Measurements from ENCODE around the gene FSD2.
A peak's percentile ranks its signal among the peaks of the same experiment; 100 is the strongest.

The FSD2 gene

GRCh38 chr15:82805994-82806406, at the start of gene FSD2:
TSS of gene FSD2 (minus strand) at chr15:82806069. CDS start at chr15:82787390, 18,679 bp downstream.
- TF ChIP-seq CTCF (IDR thresholded peaks at IDR 0.05; ENCODE audit: control extremely low read depth, extremely low read depth, low read depth, missing control alignments) = no peak
- DNase-seq (ENCODE audit: extremely low spot score) = peak; percentile 43
- CTCF ChIA-PET = no interaction called here
- POLR2A ChIA-PET = interaction anchor here (1.0 kb wide), 1 partner anchor 55 kb away, joined by 3 read pairs; no protein-coding TSS in a partner anchor

- POLR2A ChIA-PET = no interaction called here
- no peak for TF ChIP-seq CTCF (IDR thresholded peaks at IDR 0.05; ENCODE audit: control extremely low read depth, extremely low read depth, low read depth, missing control alignments)
- no peak for DNase-seq (ENCODE audit: extremely low spot score)
- CTCF ChIA-PET = interaction anchor here (1.3 kb wide), 1 partner anchor 11 kb away, joined by 3 read pairs; no protein-coding TSS in a partner anchor
These were observed 48.7 kb upstream of the FSD2 start for GRCh38 chr15:82854554-82854953.

- ChIA-PET CTCF (interaction anchor here (5.8 kb wide), 1 partner anchor 149 kb away, joined by 60 read pairs; no protein-coding TSS in a partner anchor), POLR2A (no interaction called here)
- no peak for DNase-seq (ENCODE audit: extremely low spot score)
- no peak for TF ChIP-seq CTCF (IDR thresholded peaks at IDR 0.05; ENCODE audit: control extremely low read depth, extremely low read depth, low read depth, missing control alignments)
These were observed 47.2 kb upstream of the FSD2 start for GRCh38 chr15:82852941-82853561.

- DNase-seq (ENCODE audit: extremely low spot score) = no peak
- no peak for TF ChIP-seq CTCF (IDR thresholded peaks at IDR 0.05; ENCODE audit: control extremely low read depth, extremely low read depth, low read depth, missing control alignments)
- CTCF ChIA-PET = interaction anchor here (0.9 to 5.8 kb wide), 3 partner anchors 9 to 150 kb away, joined by 3 to 60 read pairs (median 20); no protein-coding TSS in a partner anchor
- POLR2A ChIA-PET = no interaction called here
These were observed 46.2 kb upstream of the FSD2 start for GRCh38 chr15:82851981-82852511.

- CTCF ChIA-PET = interaction anchor here (0.9 to 5.8 kb wide), 7 partner anchors 10 to 150 kb away, joined by 3 to 60 read pairs (median 3); no protein-coding TSS in a partner anchor
- TF ChIP-seq CTCF (IDR thresholded peaks at IDR 0.05; ENCODE audit: control extremely low read depth, extremely low read depth, low read depth, missing control alignments) = no peak
These were observed 45.5 kb upstream of the FSD2 start for GRCh38 chr15:82851306-82851850.

GRCh38 chr15:82850731-82851130, 44.9 kb upstream of the FSD2 start:
- CTCF ChIA-PET = interaction anchor here (1.0 to 5.8 kb wide), 6 partner anchors 10 to 151 kb away, joined by 3 to 60 read pairs (median 4); no protein-coding TSS in a partner anchor
- DNase-seq (ENCODE audit: extremely low spot score) = no peak
- TF ChIP-seq CTCF (IDR thresholded peaks at IDR 0.05; ENCODE audit: control extremely low read depth, extremely low read depth, low read depth, missing control alignments) = no peak
- POLR2A ChIA-PET = no interaction called here

More at GRCh38 chr15:82851306-82851850, 45.5 kb upstream of the FSD2 start:
- no peak for DNase-seq (ENCODE audit: extremely low spot score)
- POLR2A ChIA-PET = no interaction called here

Data from GM10248 (cell line).